Fibroblast of mammary gland (primary cell): ENCODE results near the gene MYO3B.

Source experiments
- DNase-seq: peaks from one replicate; pipeline ENCODE4 v3.0.0-alpha.2; 2010; ENCODE audit warnings: low read depth
- H3K4me3 ChIP-seq: 2 replicates; pipeline ENCODE4 v1.5.1; 2011; ENCODE audit warnings: low read depth, mild to moderate bottlenecking, low read length, moderate library complexity; ENCODE audit not compliant: control insufficient read depth
- TF ChIP-seq, protein P1 (sequence below): conservative IDR thresholded peaks from 2 replicates; pipeline ENCODE4 v1.5.1; 2011; ENCODE audit warnings: low read depth, low read length, inconsistent platforms; ENCODE audit not compliant: control insufficient read depth, insufficient read depth

MYO3B gene

GRCh38 chr2:170213651-170214050 is 35.7 kb downstream of the MYO3B start:
- no peak overlapping the region for H3K4me3 ChIP-seq
- no peak for DNase-seq
- TF ChIP-seq, protein P1, sequence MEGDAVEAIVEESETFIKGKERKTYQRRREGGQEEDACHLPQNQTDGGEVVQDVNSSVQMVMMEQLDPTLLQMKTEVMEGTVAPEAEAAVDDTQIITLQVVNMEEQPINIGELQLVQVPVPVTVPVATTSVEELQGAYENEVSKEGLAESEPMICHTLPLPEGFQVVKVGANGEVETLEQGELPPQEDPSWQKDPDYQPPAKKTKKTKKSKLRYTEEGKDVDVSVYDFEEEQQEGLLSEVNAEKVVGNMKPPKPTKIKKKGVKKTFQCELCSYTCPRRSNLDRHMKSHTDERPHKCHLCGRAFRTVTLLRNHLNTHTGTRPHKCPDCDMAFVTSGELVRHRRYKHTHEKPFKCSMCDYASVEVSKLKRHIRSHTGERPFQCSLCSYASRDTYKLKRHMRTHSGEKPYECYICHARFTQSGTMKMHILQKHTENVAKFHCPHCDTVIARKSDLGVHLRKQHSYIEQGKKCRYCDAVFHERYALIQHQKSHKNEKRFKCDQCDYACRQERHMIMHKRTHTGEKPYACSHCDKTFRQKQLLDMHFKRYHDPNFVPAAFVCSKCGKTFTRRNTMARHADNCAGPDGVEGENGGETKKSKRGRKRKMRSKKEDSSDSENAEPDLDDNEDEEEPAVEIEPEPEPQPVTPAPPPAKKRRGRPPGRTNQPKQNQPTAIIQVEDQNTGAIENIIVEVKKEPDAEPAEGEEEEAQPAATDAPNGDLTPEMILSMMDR, result no peak

GRCh38 chr2:170214309-170214948 is 36.5 kb downstream of the MYO3B start:
- TF ChIP-seq, protein P1, result no peak
- no peak for DNase-seq
- H3K4me3 ChIP-seq, result no peak overlapping the region

GRCh38 chr2:170215021-170215420 is 37.1 kb downstream of the MYO3B start:
- H3K4me3 ChIP-seq, result no peak overlapping the region
- TF ChIP-seq, protein P1, result no peak
- DNase-seq, result no peak

- H3K4me3 ChIP-seq, result no peak overlapping the region
- DNase-seq, result no peak
These were observed 38.5 kb downstream of the MYO3B start for GRCh38 chr2:170216428-170216827.

GRCh38 chr2:170216981-170217380 is 39.0 kb downstream of the MYO3B start:
- H3K4me3 ChIP-seq, result no peak overlapping the region
- TF ChIP-seq, protein P1, result no peak
- no peak for DNase-seq

More at GRCh38 chr2:170216428-170216827, 38.5 kb downstream of the MYO3B start:
- TF ChIP-seq, protein P1, result no peak

- no peak overlapping the region for H3K4me3 ChIP-seq
- TF ChIP-seq, protein P1, result no peak
- peak; percentile 84 for DNase-seq
These were observed 39.9 kb downstream of the MYO3B start for GRCh38 chr2:170217778-170218251.
